Thoracic aorta (tissue), 2 donors: Measurements from ENCODE around the gene PLAGL2. TPM values are rescaled to one million over a fixed set of nuclear protein-coding genes. Genes with fewer than 3 reads are reported as not detected.

Source experiments
- ATAC-seq: fragments of 150-250 bp; one replicate; pipeline ENCODE4 v1.8.0; 2017; ENCODE audit warnings: low read depth; ENCODE audit not compliant: insufficient number of reproducible peaks, low FRiP score
- DNase-seq: peaks from one replicate; pipeline ENCODE4 v3.0.0-alpha.2; 2020; ENCODE audit warnings: low spot score
- H3K27ac ChIP-seq, 2 donors: fragments of 200-600 bp; sonication (generic); 1 replicate in 1 of 2; 2 replicates in 1 of 2; pipeline ENCODE4 v1.5.1; 2016; ENCODE audit warnings: mild to moderate bottlenecking in 2 of 2, moderate library complexity in 2 of 2
- H3K27me3 ChIP-seq: fragments of 200-600 bp; sonication (generic); replicated peaks from 2 replicates; pipeline ENCODE4 v1.6.0; 2016; ENCODE audit warnings: mild to moderate bottlenecking; ENCODE audit not compliant: insufficient read depth
- H3K36me3 ChIP-seq: fragments of 200-600 bp; sonication (generic); one replicate; pipeline ENCODE4 v1.5.1; 2016
- H3K4me1 ChIP-seq, 2 donors: fragments of 200-600 bp; sonication (generic); 1 replicate in 1 of 2; 2 replicates in 1 of 2; pipeline versions ENCODE4 v1.5.1 to v1.6.0; 2016; ENCODE audit warnings: low read depth in 2 of 2, mild to moderate bottlenecking in 1 of 2; ENCODE audit not compliant: control insufficient read depth in 1 of 2
- H3K4me3 ChIP-seq: fragments of 200-600 bp; sonication (generic); 2 replicates; pipeline ENCODE4 v1.5.1; 2016; ENCODE audit warnings: mild to moderate bottlenecking
- H3K9me3 ChIP-seq: fragments of 200-600 bp; sonication (generic); 2 replicates; pipeline ENCODE4 v1.5.1; 2016
- CTCF ChIP-seq: fragments of 200-600 bp; sonication (generic); IDR thresholded peaks from one replicate; pipeline ENCODE4 v1.5.1; 2019; ENCODE audit warnings: antibody characterized with exemption
- total RNA-seq, 2 donors: library from RNA; depleted of rRNA; stranded (reverse); fragments of >200 nt; gene quantifications; one replicate each; pipeline versions ENCODE4 v1.1.0 to v1.2.3, GENCODE V29; 2016

The PLAGL2 gene
- total RNA-seq, 2 donors from 2014 or later, result 3.8 to 7.5 TPM

- Histone ChIP-seq H3K9me3 (no peaks in the 10 kb centered on the region), H3K4me3 (no peak overlapping the region), H3K4me1 (peaks cover 0 to 6% of the 10 kb centered on the region in 2 donors), H3K27ac (no peak overlapping the region), H3K27me3 (no peaks in the 10 kb centered on the region), H3K36me3 (peaks cover 12% of the 10 kb centered on the region)
- no peak for DNase-seq
- ATAC-seq, result no peak
- TF ChIP-seq CTCF, result no peak
Observed at GRCh38 chr20:32213870-32214269, 6.3 kb upstream of the PLAGL2 start.

GRCh38 chr20:32209850-32210605 lies 2.5 kb upstream of the PLAGL2 start:
- Histone ChIP-seq H3K4me3 (no peak overlapping the region), H3K4me1 (peaks cover 18 to 35% of the 10 kb centered on the region in 2 donors), H3K27ac (no peak overlapping the region), H3K36me3 (peaks cover 1% of the 10 kb centered on the region), H3K9me3 (no peaks in the 10 kb centered on the region), H3K27me3 (no peaks in the 10 kb centered on the region)
- DNase-seq (no peak), ATAC-seq (no peak)
- no peak for TF ChIP-seq CTCF

GRCh38 chr20:32208499-32209154 lies 1.1 kb upstream of the PLAGL2 start:
- Histone ChIP-seq H3K27ac (no peak overlapping the region), H3K4me3 (peak overlapping the region; percentile 97), H3K9me3 (no peaks in the 10 kb centered on the region), H3K36me3 (no peaks in the 10 kb centered on the region), H3K4me1 (peaks cover 22 to 49% of the 10 kb centered on the region in 2 donors), H3K27me3 (no peaks in the 10 kb centered on the region)
- ATAC-seq (no peak), DNase-seq (no peak)
- no peak for TF ChIP-seq CTCF

GRCh38 chr20:32206760-32207625 lies 550 bp downstream of the PLAGL2 start:
- Histone ChIP-seq H3K36me3 (no peaks in the 10 kb centered on the region), H3K4me1 (peaks cover 22 to 54% of the 10 kb centered on the region in 2 donors), H3K4me3 (peak overlapping the region; percentile 97), H3K9me3 (no peaks in the 10 kb centered on the region), H3K27ac (peak overlapping the region; percentile 56 to 64), H3K27me3 (no peaks in the 10 kb centered on the region)
- ATAC-seq (no peak), DNase-seq (no peak)
- TF ChIP-seq CTCF, result no peak
